ENCODE measurements around the gene SLC5A12. TPM values are rescaled to one million over a fixed set of nuclear protein-coding genes. Genes with fewer than 3 reads are reported as not detected.

SLC5A12 gene
- total and polyA plus RNA-seq, 2 of the 4 experiments (the other 2 are of a cell fraction), result not detected

DNA sequence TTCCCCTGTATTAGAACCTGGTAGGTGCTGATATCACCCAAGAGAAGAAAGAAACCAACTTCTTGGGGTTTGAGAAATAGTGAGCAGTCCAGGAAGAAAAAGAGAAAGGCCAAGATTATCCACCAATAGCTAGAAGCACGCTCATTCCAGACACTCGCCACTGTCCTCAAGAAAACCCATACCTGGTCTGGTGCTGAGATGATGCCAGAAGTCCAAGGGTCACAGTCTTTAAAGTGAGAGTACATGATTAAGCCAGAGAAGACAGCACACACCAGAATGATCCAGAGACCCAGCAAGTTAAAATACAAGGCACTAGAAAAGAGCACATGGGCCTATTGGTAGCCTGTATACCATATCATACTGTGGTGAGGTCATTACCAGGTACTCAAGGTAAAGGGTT lies 23.6 kb downstream of the SLC5A12 start:
- in situ Hi-C loops (cut with MboI; ENCODE audit: low sequenced_read_pairs) (no loop called here), intact Hi-C loops (cut with micrococcal nuclease) (no loop called here), dilution Hi-C loops (cut with HindIII; ENCODE audit: low sequenced_read_pairs, unreplicated experiment) (no loop called here)
- H4K20me1 ChIP-seq (ENCODE audit: insufficient read depth, low read length), result no peaks in the 10 kb centered on the region
- H2BK120ac ChIP-seq (ENCODE audit: low read depth, low read length), result no peak overlapping the region
- H3K79me1 ChIP-seq (ENCODE audit: low read depth in 1 of 2, low read length in 2 of 2), result no peaks in the 10 kb centered on the region
- H3K27ac ChIP-seq (ENCODE audit: insufficient read depth, low read length), result no peak overlapping the region
- no peak overlapping the region for H3K4me2 ChIP-seq (ENCODE audit: low read depth, low read length)
- no peaks in the 10 kb centered on the region for H3K9me3 ChIP-seq (ENCODE audit: control insufficient read depth, insufficient read depth, low read length)
- no peak overlapping the region for H4K5ac ChIP-seq (ENCODE audit: low read depth, low read length)
- no peak overlapping the region for H4K91ac ChIP-seq (ENCODE audit: insufficient read depth, low read depth, low read length)
- no peak overlapping the region for H2AK5ac ChIP-seq (ENCODE audit: low read depth, low read length)
- H3K4ac ChIP-seq (ENCODE audit: low read depth, low read length), result no peak overlapping the region
- no peak overlapping the region for H3K4me3 ChIP-seq (ENCODE audit: insufficient read depth, low read depth, low read length)
- H3K36me3 ChIP-seq (ENCODE audit: control insufficient read depth, insufficient read depth, low read length), result no peaks in the 10 kb centered on the region
- H3K9me1 ChIP-seq (ENCODE audit: insufficient read depth, low read length), result no peaks in the 10 kb centered on the region
- no peak for ATAC-seq (ENCODE audit: low read depth)
- ChIA-PET CTCF (no interaction called here), POLR2A (ENCODE audit: unreplicated experiment) (no interaction called here)
- no TSS peak for BruUV-seq (replicated peaks)
- no peak overlapping the region for H3K56ac ChIP-seq (ENCODE audit: extremely low read depth, insufficient read depth, low read length)
- H3K4me1 ChIP-seq (ENCODE audit: control insufficient read depth, insufficient read depth, low read length), result no peaks in the 10 kb centered on the region
- no peak overlapping the region for H3K18ac ChIP-seq (ENCODE audit: low read depth, low read length)
- H3K14ac ChIP-seq (replicated peaks; ENCODE audit: low read depth, low read length), result no peak overlapping the region
- no peak overlapping the region for H2AK9ac ChIP-seq (replicated peaks; ENCODE audit: low read depth, low read length, poor library complexity)
- H2BK20ac ChIP-seq (ENCODE audit: low read depth, low read length), result no peak overlapping the region
- no peak for TF ChIP-seq RFX5 (IDR thresholded peaks at IDR 0.05; ENCODE audit: low read depth, low read length)
- TF ChIP-seq CHD1 (IDR thresholded peaks at IDR 0.05; ENCODE audit: low read depth, low read length), result no peak
- TF ChIP-seq, protein P1, sequence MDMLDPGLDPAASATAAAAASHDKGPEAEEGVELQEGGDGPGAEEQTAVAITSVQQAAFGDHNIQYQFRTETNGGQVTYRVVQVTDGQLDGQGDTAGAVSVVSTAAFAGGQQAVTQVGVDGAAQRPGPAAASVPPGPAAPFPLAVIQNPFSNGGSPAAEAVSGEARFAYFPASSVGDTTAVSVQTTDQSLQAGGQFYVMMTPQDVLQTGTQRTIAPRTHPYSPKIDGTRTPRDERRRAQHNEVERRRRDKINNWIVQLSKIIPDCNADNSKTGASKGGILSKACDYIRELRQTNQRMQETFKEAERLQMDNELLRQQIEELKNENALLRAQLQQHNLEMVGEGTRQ (IDR thresholded peaks at IDR 0.05; ENCODE audit: low read depth, low read length), result no peak
- no peak for TF ChIP-seq MAZ (IDR thresholded peaks at IDR 0.05; ENCODE audit: borderline replicate concordance, low read depth, low read length)
- no peak for TF ChIP-seq RAD21 (IDR thresholded peaks at IDR 0.05; ENCODE audit: low read length)
- no peak for TF ChIP-seq NFE2L2 (IDR thresholded peaks at IDR 0.05; ENCODE audit: low read depth, low read length)
- no peak for TF ChIP-seq POLR2A (IDR thresholded peaks at IDR 0.05; ENCODE audit: low read depth, low read length)
- no peak for TF ChIP-seq BHLHE40 (IDR thresholded peaks at IDR 0.05; ENCODE audit: low read depth, low read length)
- TF ChIP-seq CEBPB (IDR thresholded peaks at IDR 0.05; ENCODE audit: low read depth, low read length), result no peak
- no peak for TF ChIP-seq RCOR1 (IDR thresholded peaks at IDR 0.05; ENCODE audit: insufficient replicate concordance, low read length)
- TF ChIP-seq MAFK (IDR thresholded peaks at IDR 0.05; ENCODE audit: low read depth, low read length), result no peak
- TF ChIP-seq, protein P2, sequence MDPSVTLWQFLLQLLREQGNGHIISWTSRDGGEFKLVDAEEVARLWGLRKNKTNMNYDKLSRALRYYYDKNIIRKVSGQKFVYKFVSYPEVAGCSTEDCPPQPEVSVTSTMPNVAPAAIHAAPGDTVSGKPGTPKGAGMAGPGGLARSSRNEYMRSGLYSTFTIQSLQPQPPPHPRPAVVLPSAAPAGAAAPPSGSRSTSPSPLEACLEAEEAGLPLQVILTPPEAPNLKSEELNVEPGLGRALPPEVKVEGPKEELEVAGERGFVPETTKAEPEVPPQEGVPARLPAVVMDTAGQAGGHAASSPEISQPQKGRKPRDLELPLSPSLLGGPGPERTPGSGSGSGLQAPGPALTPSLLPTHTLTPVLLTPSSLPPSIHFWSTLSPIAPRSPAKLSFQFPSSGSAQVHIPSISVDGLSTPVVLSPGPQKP (IDR thresholded peaks at IDR 0.05; ENCODE audit: borderline replicate concordance, low read depth, low read length), result no peak
- H2AFZ ChIP-seq (replicated peaks; ENCODE audit: low read length, poor library complexity), result no peak overlapping the region
- H2BK15ac ChIP-seq (ENCODE audit: low read depth, low read length), result no peak overlapping the region
- DNase-seq, result no peak
- no peak overlapping the region for H2BK5ac ChIP-seq (ENCODE audit: low read depth, low read length, poor library complexity, severe bottlenecking)
- H4K8ac ChIP-seq (ENCODE audit: low read depth in 2 of 2, low read length in 2 of 2), result no peak overlapping the region
- H3K9ac ChIP-seq (ENCODE audit: low read depth, low read length), result no peak overlapping the region
- no peaks in the 10 kb centered on the region for H3K27me3 ChIP-seq (ENCODE audit: control insufficient read depth, insufficient read depth, low read length)
- no CpG with 5 or more reads among the region's 2 CpGs for WGBS, 2 experiments (ENCODE audit: extremely low coverage in 2 of 2, insufficient read length in 1 of 2)
- H3K23ac ChIP-seq (ENCODE audit: low read depth, low read length), result no peak overlapping the region

Data from IMR-90 (cell line).